SK-N-MC (cell line): ENCODE measurements around the gene LTBP4.

Source experiments
- EZH2 ChIP-seq: fragments of 200-600 bp; sonication (generic); IDR thresholded peaks from one replicate; pipeline ENCODE4 v1.6.1; 2017; ENCODE audit warnings: antibody characterized with exemption
- POLR2AphosphoS5 ChIP-seq: IDR thresholded peaks from 2 replicates; pipeline ENCODE4 v1.6.1; 2012; ENCODE audit warnings: mild to moderate bottlenecking, low read depth, low read length, borderline replicate concordance

GRCh38 chr19:40621966-40622772 lies 21.0 kb downstream of the LTBP4 start:
- TF ChIP-seq POLR2AphosphoS5 = no peak
- no peak for TF ChIP-seq EZH2
